Neuron (in vitro differentiated cells): ENCODE measurements around the gene PPARA.
"Not testable (repeated sequence)": the region's sequence is repeated elsewhere in the genome, so short reads cannot be mapped to it uniquely, and the experiment has no call there.

Experiments
- H2AFZ ChIP-seq: one replicate; pipeline ENCODE4 v1.6.1; 2013; ENCODE audit warnings: low read depth, mild to moderate bottlenecking, inconsistent platforms, low read length, moderate library complexity
- H3K27me3 ChIP-seq: one replicate; pipeline ENCODE4 v1.6.1; 2013; ENCODE audit warnings: low read length; ENCODE audit not compliant: insufficient read depth
- H3K36me3 ChIP-seq: one replicate; pipeline ENCODE4 v1.6.1; 2013; ENCODE audit warnings: low read length; ENCODE audit not compliant: insufficient read depth
- H3K4me1 ChIP-seq: one replicate; pipeline ENCODE4 v1.6.1; 2013; ENCODE audit warnings: low read length; ENCODE audit not compliant: insufficient read depth
- H3K4me3 ChIP-seq: 2 replicates; pipeline ENCODE4 v1.5.1; 2013; ENCODE audit warnings: mild to moderate bottlenecking, low read length, moderate library complexity
- H3K9me3 ChIP-seq: one replicate; pipeline ENCODE4 v1.6.1; 2013; ENCODE audit warnings: low read length

The PPARA gene

DNA sequence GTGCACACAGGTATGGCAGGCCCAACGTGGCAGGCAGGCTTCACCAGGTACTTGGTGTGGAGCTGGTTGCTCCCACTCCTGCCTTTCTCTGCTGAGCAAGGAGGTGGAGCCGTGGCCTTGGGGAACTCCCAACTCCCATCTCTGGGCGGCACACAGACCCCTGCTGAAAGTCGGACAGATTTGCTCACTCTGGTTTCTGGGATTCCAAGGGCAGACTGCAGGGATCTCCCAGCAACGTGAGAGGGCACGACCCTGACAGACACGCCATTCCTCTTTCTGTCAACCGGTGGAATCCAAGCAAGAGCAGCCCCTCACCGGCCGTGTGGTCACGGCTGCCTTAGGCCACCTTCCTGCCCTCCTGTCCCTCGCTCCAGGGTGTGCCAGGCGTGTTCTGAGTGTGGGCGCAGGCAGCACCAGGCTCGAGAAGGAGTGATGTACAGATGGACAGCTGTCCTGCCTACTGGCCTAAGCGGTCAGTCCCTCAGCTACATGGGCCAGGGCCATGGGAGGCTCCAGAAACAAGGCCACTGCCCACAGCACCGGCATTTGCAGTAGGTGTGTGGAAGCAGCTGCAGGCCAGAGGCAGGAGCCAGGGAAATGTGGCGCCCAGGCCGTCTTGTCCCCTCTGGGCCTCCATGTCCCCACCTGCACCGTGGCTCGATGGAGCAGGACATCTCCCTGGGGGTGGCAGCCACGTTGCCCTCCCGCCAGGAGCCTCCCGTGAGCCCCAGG lies 13.7 kb upstream of the PPARA start:
- H2AFZ ChIP-seq, result no peak overlapping the region
- no peaks in the 10 kb centered on the region for H3K9me3 ChIP-seq
- no peak overlapping the region for H3K4me3 ChIP-seq
- no peaks in the 10 kb centered on the region for H3K36me3 ChIP-seq
- peaks cover 11% of the 10 kb centered on the region for H3K4me1 ChIP-seq
- H3K27me3 ChIP-seq, result no peaks in the 10 kb centered on the region

DNA sequence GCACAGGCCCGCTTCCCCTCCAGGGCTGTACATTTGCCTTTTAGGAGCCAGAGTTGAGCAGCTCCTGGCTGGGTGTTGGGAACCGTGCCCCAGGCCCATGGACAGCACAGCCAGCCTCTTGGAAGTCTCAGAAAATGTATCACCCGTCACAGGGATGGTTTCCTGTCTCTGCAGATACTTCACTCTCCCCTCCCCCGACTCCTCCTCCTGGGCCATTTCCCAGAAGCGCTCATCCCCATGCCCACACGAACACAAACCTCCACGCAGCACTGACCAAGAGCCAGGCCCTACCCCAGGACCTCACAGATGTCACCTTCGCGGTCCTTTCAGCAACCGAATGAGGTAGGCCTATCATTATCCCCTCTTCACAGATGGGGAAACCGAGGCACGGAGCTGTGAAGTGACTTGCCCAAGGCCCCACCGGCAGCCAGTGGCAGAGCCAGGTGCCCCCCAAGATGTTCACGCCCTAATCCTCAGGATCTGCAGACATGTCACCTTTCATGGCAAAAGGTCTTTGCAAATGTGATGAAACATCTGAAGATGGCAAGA lies 13.0 kb upstream of the PPARA start:
- no peaks in the 10 kb centered on the region for H3K36me3 ChIP-seq
- peaks cover 11% of the 10 kb centered on the region for H3K4me1 ChIP-seq
- H3K9me3 ChIP-seq, result no peaks in the 10 kb centered on the region

DNA sequence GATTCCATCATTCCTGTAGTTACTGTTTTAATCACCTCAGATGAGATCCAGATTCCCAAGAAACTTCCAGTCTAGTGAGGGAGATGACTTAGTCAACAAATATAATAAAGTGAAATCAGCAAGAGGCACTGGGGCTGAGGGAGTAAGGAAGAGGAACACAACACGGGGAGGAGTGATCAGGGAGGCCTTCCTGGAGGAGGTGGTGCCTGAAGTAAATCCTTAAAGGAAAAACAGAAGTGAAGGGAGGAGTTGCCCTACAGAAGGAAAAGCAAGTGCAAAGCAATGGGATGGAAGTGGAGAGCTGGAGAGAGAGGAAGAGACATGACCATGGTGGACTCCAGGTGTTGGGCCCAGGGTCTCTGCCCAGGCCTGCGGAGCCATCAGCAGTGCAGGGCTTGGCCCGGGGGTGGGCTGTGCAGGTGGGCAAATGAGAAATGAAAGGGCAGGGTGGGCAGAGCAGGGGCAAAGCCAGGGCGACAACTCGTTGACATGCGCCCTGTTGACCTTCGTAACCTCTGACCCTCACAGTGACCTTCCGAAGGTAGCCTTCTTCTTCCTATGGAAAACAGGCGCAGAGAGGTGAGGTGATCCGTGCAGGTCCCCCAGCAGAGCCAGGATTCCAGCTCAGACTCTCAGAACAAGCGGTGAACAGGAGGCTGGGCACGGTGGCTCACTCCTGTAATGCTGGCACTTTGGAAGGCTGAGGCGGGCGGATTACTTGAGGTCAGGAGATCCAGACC lies 12.1 kb upstream of the PPARA start:
- Histone ChIP-seq H3K36me3 (no peaks in the 10 kb centered on the region), H3K4me1 (peaks cover 11% of the 10 kb centered on the region), H3K27me3 (peaks cover 9% of the 10 kb centered on the region), H3K4me3 (no peak overlapping the region), H2AFZ (no peak overlapping the region), H3K9me3 (no peaks in the 10 kb centered on the region)

More for the DNA sequence above, 13.0 kb upstream of the PPARA start:
- Histone ChIP-seq H3K27me3 (peaks cover under 1% of the 10 kb centered on the region), H3K4me3 (no peak overlapping the region), H2AFZ (no peak overlapping the region)

DNA sequence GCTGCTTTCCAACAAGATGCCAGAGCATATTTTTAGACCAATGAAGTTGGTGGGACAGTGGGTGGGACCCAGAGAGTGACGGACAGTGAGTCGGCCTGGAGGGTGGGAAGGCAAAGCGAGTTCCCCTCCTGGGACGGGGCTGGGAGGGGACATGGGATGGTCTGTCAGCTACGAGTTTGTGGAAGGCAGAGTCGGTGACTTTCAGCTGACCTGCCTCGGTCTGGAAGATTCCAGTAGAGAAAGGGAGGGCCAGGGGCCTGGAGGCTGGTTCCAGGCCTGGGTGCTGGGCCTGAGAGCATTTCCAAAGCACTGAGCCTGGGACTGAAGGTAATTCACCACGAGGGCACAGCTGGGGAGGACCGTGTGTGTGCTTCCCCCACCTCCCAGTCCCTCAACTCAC lies 10.9 kb upstream of the PPARA start:
- peaks cover 11% of the 10 kb centered on the region for H3K4me1 ChIP-seq
- not testable (repeated sequence) for H2AFZ ChIP-seq, H3K9me3 ChIP-seq, H3K4me3 ChIP-seq, H3K36me3 ChIP-seq, H3K27me3 ChIP-seq

DNA sequence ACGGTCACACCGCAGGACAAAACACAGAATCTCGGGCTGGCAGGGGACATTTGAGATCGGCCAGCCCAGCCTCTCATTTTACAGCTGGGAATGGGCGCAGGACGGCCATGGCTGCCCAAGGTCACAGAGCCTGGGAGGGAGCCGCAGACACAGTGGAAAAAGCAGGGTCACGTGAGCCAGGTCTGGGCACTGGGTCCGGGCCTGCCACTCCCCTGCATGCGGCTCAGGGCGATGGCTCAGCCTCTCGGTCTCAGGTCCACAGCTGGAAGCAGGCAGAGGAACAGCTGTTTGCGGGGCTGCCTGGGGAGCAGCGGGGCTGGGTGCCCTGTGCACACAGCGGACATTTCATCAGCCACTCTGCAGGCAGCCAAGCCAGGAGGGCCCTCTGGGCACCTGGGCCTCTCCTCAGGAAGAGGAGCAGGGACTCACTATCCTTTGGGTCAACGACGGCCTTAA lies 10.4 kb upstream of the PPARA start:
- no peak overlapping the region for H2AFZ ChIP-seq
- no peak overlapping the region for H3K4me3 ChIP-seq
- no peaks in the 10 kb centered on the region for H3K9me3 ChIP-seq
- peaks cover 11% of the 10 kb centered on the region for H3K4me1 ChIP-seq
- peaks cover 9% of the 10 kb centered on the region for H3K27me3 ChIP-seq
- no peaks in the 10 kb centered on the region for H3K36me3 ChIP-seq

DNA sequence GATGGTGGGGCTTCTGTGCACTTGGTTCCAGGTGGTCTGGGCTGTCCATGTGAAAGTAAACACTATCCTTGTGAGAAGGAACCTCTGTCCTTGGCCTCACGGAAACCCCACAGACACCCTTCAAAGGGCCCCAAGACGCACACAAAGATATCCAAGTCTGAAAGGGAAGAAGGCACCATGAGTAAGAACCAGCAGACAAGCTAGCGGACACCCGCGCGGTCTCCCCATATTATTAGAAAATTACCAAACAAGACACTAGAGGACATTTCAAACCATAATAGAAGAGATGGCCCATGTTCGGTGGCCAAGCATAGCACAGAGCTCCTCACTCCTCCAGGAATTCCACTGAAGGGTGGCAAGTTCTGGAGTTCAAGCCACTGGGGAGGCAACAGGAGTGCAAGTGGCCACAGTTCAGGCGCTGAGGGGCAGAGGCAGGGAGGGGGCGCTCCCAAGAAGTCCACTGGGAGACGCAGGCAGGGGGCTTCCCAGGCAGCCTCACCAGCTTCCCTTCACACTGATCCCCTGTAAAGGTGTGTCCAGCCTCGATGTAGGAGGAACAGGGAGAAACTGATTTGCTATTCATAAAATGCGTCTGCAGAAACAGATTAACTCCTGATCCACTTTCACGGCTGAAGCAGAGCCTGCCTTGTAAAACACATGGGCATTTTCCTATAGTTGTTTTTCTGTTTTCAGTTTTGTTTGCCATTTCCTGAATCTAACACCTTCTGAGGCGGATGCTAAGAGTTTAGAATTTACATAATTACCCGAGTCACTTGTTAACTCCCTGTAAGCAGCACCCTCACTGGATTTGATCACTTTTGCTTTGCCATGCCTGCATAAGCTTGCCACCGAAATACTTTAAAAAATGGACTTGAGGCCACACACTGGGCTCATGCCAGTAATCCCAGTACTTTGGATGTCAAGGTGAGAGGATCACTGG lies 9.1 kb upstream of the PPARA start:
- Histone ChIP-seq H3K36me3 (no peaks in the 10 kb centered on the region), H3K4me3 (no peak overlapping the region), H3K27me3 (peaks cover 14% of the 10 kb centered on the region), H3K9me3 (no peaks in the 10 kb centered on the region), H2AFZ (no peak overlapping the region), H3K4me1 (peaks cover 5% of the 10 kb centered on the region)

DNA sequence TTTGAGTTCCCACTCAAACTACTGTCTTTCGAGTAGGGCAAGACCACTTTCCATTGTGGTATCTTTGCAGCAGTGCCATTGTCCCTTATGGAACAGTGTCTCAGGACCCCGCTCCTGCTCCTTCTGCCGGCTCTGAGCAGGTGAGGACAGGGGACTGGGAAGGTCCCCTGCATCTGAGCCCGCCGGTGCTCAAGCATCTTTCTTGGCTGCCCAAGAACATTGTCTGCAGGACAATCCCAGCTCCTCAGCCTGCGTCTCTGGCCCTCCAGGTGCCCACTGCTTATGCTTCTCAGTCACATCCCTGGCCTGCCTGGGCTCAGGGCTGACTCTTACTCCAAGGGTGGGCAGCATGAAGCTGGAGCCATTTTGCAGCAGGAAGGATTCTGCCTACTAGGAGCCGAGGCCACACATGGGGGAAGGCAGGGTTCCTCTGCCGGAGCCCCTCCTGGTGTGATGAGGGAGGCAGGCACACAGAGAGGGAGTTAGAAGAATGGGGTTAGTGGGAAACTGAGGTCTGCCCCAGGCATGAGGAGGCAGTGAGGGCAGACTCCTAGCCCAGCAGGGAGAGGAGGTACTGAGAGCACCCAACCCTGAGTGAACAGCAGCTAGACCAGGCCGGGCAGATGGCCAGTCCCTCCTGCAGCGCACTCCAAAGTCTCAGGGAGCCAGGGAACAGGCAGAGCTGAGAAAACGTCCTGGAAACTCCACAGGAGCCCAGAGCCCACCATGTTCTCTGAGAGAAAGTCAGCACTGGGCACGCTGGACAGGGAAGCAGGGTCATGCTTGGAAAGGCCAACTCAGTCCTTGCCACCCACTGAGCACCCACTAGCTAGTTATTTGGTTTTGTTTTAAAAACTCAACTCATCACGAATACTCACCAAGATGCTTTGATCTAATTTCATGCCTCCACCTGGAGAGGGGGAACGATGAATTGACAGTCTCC lies 7.5 kb upstream of the PPARA start:
- H3K36me3 ChIP-seq, result no peaks in the 10 kb centered on the region
- H3K4me3 ChIP-seq, result no peak overlapping the region
- no peaks in the 10 kb centered on the region for H3K9me3 ChIP-seq
- H3K4me1 ChIP-seq, result no peaks in the 10 kb centered on the region
- H3K27me3 ChIP-seq, result peaks cover 29% of the 10 kb centered on the region
- no peak overlapping the region for H2AFZ ChIP-seq

DNA sequence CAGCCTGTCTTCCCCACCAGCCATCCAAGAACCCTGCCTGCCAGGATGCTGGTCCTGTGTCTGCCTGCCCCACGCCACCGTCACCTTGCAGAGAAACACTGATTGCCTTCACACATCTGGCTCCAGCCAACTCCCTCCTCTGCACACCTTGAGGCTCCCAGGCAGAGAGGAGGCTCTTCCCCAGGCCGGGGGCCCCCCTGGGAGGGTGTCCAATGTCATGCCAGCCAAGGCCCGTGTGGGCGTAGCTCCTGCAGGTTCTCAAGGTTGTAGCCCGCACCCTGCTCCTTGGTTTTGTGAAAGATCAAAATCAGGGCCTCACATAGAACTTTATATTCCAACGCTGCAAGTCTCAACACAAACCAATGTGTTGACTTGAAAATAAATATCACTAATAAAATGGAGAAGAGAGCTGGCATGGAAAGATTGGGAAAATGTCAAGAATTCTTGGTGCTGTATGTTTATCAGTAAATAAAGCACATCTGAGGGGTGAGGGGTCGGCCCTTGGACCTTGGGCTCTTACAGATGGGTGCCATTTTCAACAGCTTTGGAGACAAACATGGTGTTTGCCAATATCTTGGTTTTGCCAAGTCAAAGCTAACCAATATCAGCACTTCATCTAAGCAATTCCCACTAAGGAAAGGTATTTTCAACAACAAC lies 6.7 kb upstream of the PPARA start:
- no peak overlapping the region for H3K4me3 ChIP-seq
- no peak overlapping the region for H2AFZ ChIP-seq
- peaks cover 37% of the 10 kb centered on the region for H3K27me3 ChIP-seq
- no peaks in the 10 kb centered on the region for H3K4me1 ChIP-seq
- H3K36me3 ChIP-seq, result no peaks in the 10 kb centered on the region
- H3K9me3 ChIP-seq, result no peaks in the 10 kb centered on the region

DNA sequence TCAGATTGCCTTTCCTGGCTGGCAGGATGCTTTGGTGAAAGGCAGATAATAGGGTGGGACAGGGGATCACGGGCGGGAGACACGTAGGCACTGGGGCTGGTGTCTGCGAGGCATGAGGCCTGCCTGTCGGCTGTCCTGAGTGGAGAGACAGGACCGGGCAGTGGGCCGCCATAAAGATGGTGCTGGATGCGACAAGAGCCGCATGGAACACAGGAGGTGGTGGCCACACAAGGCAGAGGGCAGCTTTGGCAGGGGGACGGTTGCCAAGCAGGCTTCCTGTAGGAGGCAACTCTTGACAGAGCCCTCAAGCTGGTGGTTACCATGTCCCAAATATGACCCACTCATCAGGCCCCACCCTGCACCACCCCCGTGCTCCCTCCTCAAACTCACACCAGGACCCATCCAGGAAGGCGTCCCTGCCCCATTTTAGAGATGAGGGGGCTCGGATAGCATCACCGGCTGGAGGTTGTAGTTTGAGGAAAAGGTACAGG lies 4.9 kb upstream of the PPARA start:
- H3K4me1 ChIP-seq, result peaks cover 6% of the 10 kb centered on the region
- no peaks in the 10 kb centered on the region for H3K36me3 ChIP-seq
- H2AFZ ChIP-seq, result no peak overlapping the region
- H3K27me3 ChIP-seq, result peaks cover 51% of the 10 kb centered on the region
- H3K4me3 ChIP-seq, result no peak overlapping the region
- no peaks in the 10 kb centered on the region for H3K9me3 ChIP-seq

DNA sequence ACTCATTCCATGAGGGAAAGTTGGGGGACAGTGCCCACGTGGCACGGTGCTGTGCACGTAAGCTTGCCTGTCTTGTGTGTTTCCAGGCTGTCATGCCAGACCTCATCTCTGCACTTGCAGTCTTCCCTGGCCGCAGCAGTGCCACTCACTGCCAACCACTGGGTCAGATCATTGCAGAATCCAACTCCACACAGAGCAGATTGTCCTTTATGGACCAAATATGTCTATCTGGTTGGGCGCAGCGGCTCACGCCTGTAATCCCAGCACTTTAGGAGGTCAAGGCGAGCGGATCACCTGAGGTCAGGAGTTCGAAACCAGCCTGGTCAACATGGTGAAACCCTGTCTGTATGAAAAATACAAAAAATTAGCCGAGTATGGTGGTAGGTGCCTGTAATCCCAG lies 4.4 kb upstream of the PPARA start:
- peaks cover 9% of the 10 kb centered on the region for H3K4me1 ChIP-seq
- H2AFZ ChIP-seq, result no peak overlapping the region
- H3K9me3 ChIP-seq, result no peaks in the 10 kb centered on the region
- H3K4me3 ChIP-seq, result no peak overlapping the region
- H3K36me3 ChIP-seq, result no peaks in the 10 kb centered on the region
- H3K27me3 ChIP-seq, result peaks cover 53% of the 10 kb centered on the region

DNA sequence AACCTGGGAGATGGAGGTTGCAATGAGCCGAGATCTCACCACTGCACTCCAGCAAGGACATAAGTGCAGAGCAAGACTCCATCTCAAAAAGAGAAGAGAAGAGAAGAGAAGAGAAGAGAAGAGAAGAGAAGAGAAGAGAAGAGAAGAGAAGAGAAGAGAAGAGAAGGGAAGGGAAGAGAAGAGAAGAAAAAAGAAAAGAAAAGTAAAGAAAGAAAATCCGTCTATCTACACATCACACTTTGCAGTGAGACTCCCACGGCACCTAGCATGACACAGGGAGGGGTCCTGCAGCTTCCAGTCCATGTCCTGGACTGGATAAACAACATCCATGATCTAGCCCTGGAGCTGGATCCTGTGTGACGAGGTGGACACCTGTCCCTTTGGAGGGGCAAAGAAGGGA lies 4.0 kb upstream of the PPARA start:
- H3K4me3 ChIP-seq, result no peak overlapping the region
- no peak overlapping the region for H2AFZ ChIP-seq
- peaks cover 57% of the 10 kb centered on the region for H3K27me3 ChIP-seq
- H3K4me1 ChIP-seq, result peaks cover 13% of the 10 kb centered on the region
- H3K36me3 ChIP-seq, result no peaks in the 10 kb centered on the region
- H3K9me3 ChIP-seq, result no peaks in the 10 kb centered on the region
